GM19438 (cell line): ENCODE measurements around the gene MISFA.
"Not testable (repeated sequence)": the region's sequence is repeated elsewhere in the genome, so short reads cannot be mapped to it uniquely, and the experiment has no call there.

ENCODE experiments used
- ATAC-seq: cut with Tn5 transposase; IDR thresholded peaks from one replicate; pipeline ENCODE4 v1.9.1; 2021; ENCODE audit warnings: low read depth; ENCODE audit not compliant: unreplicated experiment

MISFA gene

GRCh38 chr11:18617688-18618341 is 18.2 kb downstream of the MISFA start:
- no peak for ATAC-seq

GRCh38 chr11:18618342-18619025 is 18.9 kb downstream of the MISFA start:
- ATAC-seq, result no peak

GRCh38 chr11:18623707-18624106 is 24.1 kb downstream of the MISFA start:
- ATAC-seq, result no peak

GRCh38 chr11:18624161-18624560 is 24.6 kb downstream of the MISFA start:
- no peak for ATAC-seq

GRCh38 chr11:18632841-18633240 is 33.3 kb downstream of the MISFA start:
- ATAC-seq, result no peak

GRCh38 chr11:18633256-18634139 is 33.9 kb downstream of the MISFA start:
- ATAC-seq, result peak; percentile 62

- peak; percentile 96 for ATAC-seq
Measured at GRCh38 chr11:18634140-18635032, 34.8 kb downstream of the MISFA start, which contains the start of gene SPTY2D1. Gene SPTY2D1 (minus strand): TSS chr11:18634342. CDS start chr11:18634257, 85 bp downstream.

GRCh38 chr11:18641677-18642076 is 42.1 kb downstream of the MISFA start:
- ATAC-seq, result no peak

GRCh38 chr11:18643034-18643433 is 43.4 kb downstream of the MISFA start:
- ATAC-seq, result not testable (repeated sequence)

- peak; percentile 49 for ATAC-seq
Measured at GRCh38 chr11:18650353-18650752, 50.8 kb downstream of the MISFA start.

GRCh38 chr11:18650859-18651557 is 51.4 kb downstream of the MISFA start:
- ATAC-seq, result peak; percentile 75
